ENCODE results near the gene CD320.

GRCh38 chr19:8343483-8343844 is 35.3 kb upstream of the CD320 start:
- TF ChIP-seq CTCF (IDR thresholded peaks at IDR 0.05): no peak
- TF ChIP-seq CBX8 (IDR thresholded peaks at IDR 0.05): no peak
- no peak for TF ChIP-seq RNF2 (IDR thresholded peaks at IDR 0.05; ENCODE audit: borderline replicate concordance, low read depth)
- TF ChIP-seq REST (IDR thresholded peaks at IDR 0.05): no peak
- no peak for TF ChIP-seq EP300 (IDR thresholded peaks at IDR 0.05)
- no peak for TF ChIP-seq POLR2A (IDR thresholded peaks at IDR 0.05; ENCODE audit: low read length)
- TF ChIP-seq HOXA7 (CRISPR knock-in tag; IDR thresholded peaks at IDR 0.05): no peak
- no peak for TF ChIP-seq CBX2 (IDR thresholded peaks at IDR 0.05; ENCODE audit: borderline replicate concordance, low read depth)
- no peak for TF ChIP-seq RAD21 (conservative IDR thresholded peaks at IDR 0.05 in 1 of 2, IDR thresholded peaks at IDR 0.05 in 1 of 2)
- TF ChIP-seq, protein P1, sequence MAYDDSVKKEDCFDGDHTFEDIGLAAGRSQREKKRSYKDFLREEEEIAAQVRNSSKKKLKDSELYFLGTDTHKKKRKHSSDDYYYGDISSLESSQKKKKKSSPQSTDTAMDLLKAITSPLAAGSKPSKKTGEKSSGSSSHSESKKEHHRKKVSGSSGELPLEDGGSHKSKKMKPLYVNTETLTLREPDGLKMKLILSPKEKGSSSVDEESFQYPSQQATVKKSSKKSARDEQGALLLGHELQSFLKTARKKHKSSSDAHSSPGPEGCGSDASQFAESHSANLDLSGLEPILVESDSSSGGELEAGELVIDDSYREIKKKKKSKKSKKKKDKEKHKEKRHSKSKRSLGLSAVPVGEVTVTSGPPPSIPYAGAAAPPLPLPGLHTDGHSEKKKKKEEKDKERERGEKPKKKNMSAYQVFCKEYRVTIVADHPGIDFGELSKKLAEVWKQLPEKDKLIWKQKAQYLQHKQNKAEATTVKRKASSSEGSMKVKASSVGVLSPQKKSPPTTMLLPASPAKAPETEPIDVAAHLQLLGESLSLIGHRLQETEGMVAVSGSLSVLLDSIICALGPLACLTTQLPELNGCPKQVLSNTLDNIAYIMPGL (CRISPR knock-in tag; IDR thresholded peaks at IDR 0.05; ENCODE audit: borderline replicate concordance): no peak
- TF ChIP-seq RFX5 (IDR thresholded peaks at IDR 0.05): no peak
- no peak for TF ChIP-seq HDAC2 (IDR thresholded peaks at IDR 0.05)
- no peak for TF ChIP-seq HES2 (IDR thresholded peaks at IDR 0.05)

All from A549 (cell line).